Osteoblast (primary cell): ENCODE results near the gene CADPS. TPM values are rescaled to one million over a fixed set of nuclear protein-coding genes. Genes with fewer than 3 reads are reported as not detected.

Experiments used
- DNase-seq: peaks from one replicate; pipeline ENCODE4 v3.0.0; 2011; ENCODE audit warnings: low spot score, mixed read lengths; ENCODE audit not compliant: insufficient read length; ENCODE audit errors: missing footprints
- H2AFZ ChIP-seq: 2 replicates; pipeline ENCODE4 v1.6.0; 2011; ENCODE audit warnings: mild to moderate bottlenecking, low read length
- H3K27ac ChIP-seq: 2 replicates; pipeline ENCODE4 v1.5.1; 2011; ENCODE audit warnings: mild to moderate bottlenecking, low read depth, low read length, moderate library complexity
- H3K27me3 ChIP-seq: 2 replicates; pipeline ENCODE4 v1.6.0; 2012; ENCODE audit warnings: mild to moderate bottlenecking, control low read depth, inconsistent platforms, low read length, moderate library complexity; ENCODE audit not compliant: insufficient read depth
- H3K36me3 ChIP-seq: 2 replicates; pipeline ENCODE4 v1.5.1; 2011; ENCODE audit warnings: mild to moderate bottlenecking, low read length, control low read depth, moderate library complexity; ENCODE audit not compliant: insufficient read depth
- H3K4me1 ChIP-seq: 2 replicates; pipeline ENCODE4 v1.5.1; 2011; ENCODE audit warnings: mild to moderate bottlenecking, low read length, control low read depth, moderate library complexity; ENCODE audit not compliant: insufficient read depth
- H3K4me2 ChIP-seq: 2 replicates; pipeline ENCODE4 v1.6.0; 2011; ENCODE audit warnings: mild to moderate bottlenecking, low read length; ENCODE audit not compliant: insufficient read depth
- H3K4me3 ChIP-seq: fragments of 200-600 bp; sonication (generic); 3 replicates; pipeline ENCODE4 v1.5.1; 2012; ENCODE audit warnings: mild to moderate bottlenecking, low read length, inconsistent platforms; ENCODE audit not compliant: insufficient read depth
- H3K79me2 ChIP-seq: 2 replicates; pipeline ENCODE4 v1.6.0; 2012; ENCODE audit warnings: mild to moderate bottlenecking, low read length, control low read depth, inconsistent platforms; ENCODE audit not compliant: insufficient read depth
- H3K9me3 ChIP-seq: 2 replicates; pipeline ENCODE4 v1.5.1; 2011; ENCODE audit warnings: low read depth, low read length, control low read depth
- H4K20me1 ChIP-seq: 2 replicates; pipeline ENCODE4 v1.6.0; 2012; ENCODE audit warnings: mild to moderate bottlenecking, low read length, control low read depth; ENCODE audit not compliant: insufficient read depth
- CTCF ChIP-seq: IDR thresholded peaks from 2 replicates; pipeline ENCODE4 v1.5.1; 2011; ENCODE audit warnings: mild to moderate bottlenecking, low read depth, low read length, moderate library complexity; ENCODE audit errors: extremely low read depth
- total RNA-seq: library from RNA; depleted of rRNA; stranded (reverse); fragments of >200 nt; gene quantifications from 2 replicates; pipeline ENCODE4 v1.2.3, GENCODE V29; 2012

Gene CADPS
- total RNA-seq, 1 donor: not detected

GRCh38 chr3:62797132-62797531, 78.1 kb downstream of the CADPS start:
- no peak for DNase-seq
- Histone ChIP-seq H3K4me3 (no peak overlapping the region), H2AFZ (no peak overlapping the region), H3K27me3 (no peaks in the 10 kb centered on the region), H3K4me2 (no peak overlapping the region), H3K27ac (no peak overlapping the region), H3K79me2 (no peaks in the 10 kb centered on the region), H3K36me3 (no peaks in the 10 kb centered on the region), H4K20me1 (no peaks in the 10 kb centered on the region), H3K4me1 (no peaks in the 10 kb centered on the region), H3K9me3 (no peaks in the 10 kb centered on the region)
- no peak for TF ChIP-seq CTCF

GRCh38 chr3:62795978-62796657, 79.1 kb downstream of the CADPS start:
- no peak overlapping the region for H2AFZ ChIP-seq
- TF ChIP-seq CTCF: no peak
- no peak overlapping the region for H3K27ac ChIP-seq
- H3K27me3 ChIP-seq: no peaks in the 10 kb centered on the region
- no peaks in the 10 kb centered on the region for H3K9me3 ChIP-seq
- no peaks in the 10 kb centered on the region for H3K79me2 ChIP-seq
- no peaks in the 10 kb centered on the region for H4K20me1 ChIP-seq
- DNase-seq: no peak
- H3K36me3 ChIP-seq: no peaks in the 10 kb centered on the region
- H3K4me1 ChIP-seq: no peaks in the 10 kb centered on the region
- no peak overlapping the region for H3K4me2 ChIP-seq
- H3K4me3 ChIP-seq: no peak overlapping the region

DNA sequence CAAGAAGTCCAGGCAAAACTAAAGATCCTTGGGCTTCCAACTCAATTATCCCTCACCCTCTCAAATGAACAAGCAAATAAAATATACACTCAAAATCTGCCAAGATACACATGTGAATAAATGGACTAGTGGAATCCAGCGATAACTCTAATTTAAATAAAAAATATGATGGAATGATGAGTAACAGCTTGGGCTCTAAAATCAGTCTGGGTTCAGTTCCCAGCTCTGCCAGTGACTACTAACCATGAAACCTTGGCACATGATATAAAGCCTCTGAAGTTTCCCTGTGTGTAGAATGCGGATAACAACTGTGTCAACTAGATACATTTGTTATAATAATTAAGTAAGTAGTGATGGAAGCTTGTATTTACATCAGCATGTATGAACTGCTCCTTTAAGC, 81.3 kb downstream of the CADPS start:
- Histone ChIP-seq H3K79me2 (no peaks in the 10 kb centered on the region), H3K9me3 (no peaks in the 10 kb centered on the region)
- DNase-seq: no peak

DNA sequence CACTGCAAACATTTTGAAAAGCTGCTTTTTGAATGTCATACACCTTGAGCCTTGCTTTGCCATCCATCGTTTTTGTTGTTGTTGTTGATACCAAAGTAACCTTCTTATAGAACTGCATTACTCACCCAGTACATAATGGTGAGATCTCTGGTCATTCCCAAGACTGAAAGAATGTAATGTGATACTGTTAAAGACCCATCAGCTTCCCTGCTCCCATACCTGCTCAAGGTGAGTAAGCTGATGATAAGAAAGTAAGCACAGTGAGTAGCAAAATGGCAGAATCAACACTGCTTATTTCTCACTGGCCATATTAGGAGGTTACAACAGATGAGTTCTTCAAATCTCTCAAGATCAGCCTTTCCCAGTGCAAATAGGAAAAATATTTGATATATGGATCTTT, 89.8 kb downstream of the CADPS start:
- no peaks in the 10 kb centered on the region for H3K4me1 ChIP-seq
- no peak for TF ChIP-seq CTCF
- H3K4me3 ChIP-seq: no peak overlapping the region
- H2AFZ ChIP-seq: no peak overlapping the region
- no peaks in the 10 kb centered on the region for H3K9me3 ChIP-seq
- H3K27ac ChIP-seq: no peak overlapping the region
- H3K4me2 ChIP-seq: no peak overlapping the region
- DNase-seq: no peak
- H3K36me3 ChIP-seq: no peaks in the 10 kb centered on the region
- H3K27me3 ChIP-seq: no peaks in the 10 kb centered on the region
- no peaks in the 10 kb centered on the region for H4K20me1 ChIP-seq
- H3K79me2 ChIP-seq: no peaks in the 10 kb centered on the region

More for the DNA sequence above, 81.3 kb downstream of the CADPS start:
- Histone ChIP-seq H3K27ac (no peak overlapping the region), H3K4me1 (no peaks in the 10 kb centered on the region), H3K4me2 (no peak overlapping the region), H2AFZ (no peak overlapping the region), H3K27me3 (no peaks in the 10 kb centered on the region), H3K36me3 (no peaks in the 10 kb centered on the region), H4K20me1 (no peaks in the 10 kb centered on the region), H3K4me3 (no peak overlapping the region)
- TF ChIP-seq CTCF: no peak
